Activated T-cell treated with anti-CD3 and anti-CD28 coated beads for 1 hour (primary cell): Measurements from ENCODE around the gene LPAR3.

ENCODE experiments used
- DNase-seq: peaks from one replicate; pipeline ENCODE4 v3.0.0-alpha.2; 2020; ENCODE audit warnings: low read depth

LPAR3 gene

GRCh38 chr1:84825161-84825560, 67.8 kb downstream of the LPAR3 start:
- no peak for DNase-seq

- no peak for DNase-seq
These were observed 69.0 kb downstream of the LPAR3 start for GRCh38 chr1:84823991-84824390.

- DNase-seq, result no peak
These were observed 69.5 kb downstream of the LPAR3 start for GRCh38 chr1:84823511-84823910.

- DNase-seq, result no peak
These were observed 82.7 kb downstream of the LPAR3 start for GRCh38 chr1:84810343-84810742.

- no peak for DNase-seq
These were observed 84.0 kb downstream of the LPAR3 start for GRCh38 chr1:84809023-84809422.

GRCh38 chr1:84803604-84804003, 89.4 kb downstream of the LPAR3 start:
- DNase-seq, result no peak

GRCh38 chr1:84802567-84803232, 90.3 kb downstream of the LPAR3 start:
- DNase-seq, result no peak

GRCh38 chr1:84800090-84801073, 92.6 kb downstream of the LPAR3 start:
- no peak for DNase-seq

GRCh38 chr1:84797603-84798002, 95.4 kb downstream of the LPAR3 start:
- DNase-seq, result no peak

GRCh38 chr1:84795966-84796600, 96.9 kb downstream of the LPAR3 start:
- no peak for DNase-seq

GRCh38 chr1:84795213-84795612, 97.8 kb downstream of the LPAR3 start:
- DNase-seq, result no peak

GRCh38 chr1:84792421-84792820, 100.6 kb downstream of the LPAR3 start:
- no peak for DNase-seq

GRCh38 chr1:84789014-84789413, 104.0 kb downstream of the LPAR3 start:
- DNase-seq, result no peak

- no peak for DNase-seq
These were observed 107.6 kb downstream of the LPAR3 start for GRCh38 chr1:84785271-84786036.

- no peak for DNase-seq
These were observed 110.1 kb downstream of the LPAR3 start for GRCh38 chr1:84782881-84783280.

- DNase-seq, result peak; percentile 72
These were observed 110.8 kb downstream of the LPAR3 start for GRCh38 chr1:84781946-84782771.

GRCh38 chr1:84780000-84780716, 112.8 kb downstream of the LPAR3 start:
- no peak for DNase-seq

GRCh38 chr1:84776639-84777038, 116.4 kb downstream of the LPAR3 start:
- no peak for DNase-seq

- no peak for DNase-seq
These were observed 117.5 kb downstream of the LPAR3 start for GRCh38 chr1:84775535-84775920.
